Activated T-helper 2 cell treated with anti-CD3 and anti-CD28 coated beads, Interferon-gamma antibody, Interleukin-2, Interleukin-4, amounts not matched to agents 10 μg/mL and 5 μg/mL and 100 μg/mL, durations not matched to agents 14 hours and 24 hours and 36 hours (primary cell): ENCODE measurements around the gene ST7L. TPM values are rescaled to one million over a fixed set of nuclear protein-coding genes. Genes with fewer than 3 reads are reported as not detected.

Source experiments
- DNase-seq: peaks from one replicate; pipeline ENCODE4 v3.0.0; 2021; ENCODE audit warnings: low spot score
- H3K27ac Mint-ChIP-seq: one replicate; pipeline ENCODE4 v1.8.0; 2021; ENCODE audit warnings: mixed read lengths
- H3K27me3 Mint-ChIP-seq: one replicate; pipeline ENCODE4 v1.8.0; 2021; ENCODE audit warnings: low read depth, mixed read lengths
- H3K36me3 Mint-ChIP-seq: one replicate; pipeline ENCODE4 v1.8.0; 2021; ENCODE audit warnings: low read depth, mixed read lengths
- H3K4me1 Mint-ChIP-seq: one replicate; pipeline ENCODE4 v1.8.0; 2021; ENCODE audit warnings: low read depth, mixed read lengths
- H3K4me3 Mint-ChIP-seq: one replicate; pipeline ENCODE4 v1.8.0; 2021; ENCODE audit warnings: low read depth, mild to moderate bottlenecking, moderate library complexity, mixed read lengths
- H3K9me3 Mint-ChIP-seq: one replicate; pipeline ENCODE4 v1.8.0; 2021; ENCODE audit warnings: mixed read lengths
- intact Hi-C: fragments of 100-400 bp; cut with micrococcal nuclease; formaldehyde crosslinking; loops from one replicate; pipeline ENCODE4 v1.15.1; 2023
- total RNA-seq: library from RNA; stranded (reverse); gene quantifications from 2 replicates; pipeline ENCODE4 v1.2.3, GENCODE V29; 2022

Gene ST7L
- total RNA-seq, 1 donor from 2014 or later, result 15.4 TPM

- DNase-seq, result no peak
- no peaks in the 10 kb centered on the region for H3K9me3 Mint-ChIP-seq
- H3K4me3 Mint-ChIP-seq, result no peak overlapping the region
- H3K4me1 Mint-ChIP-seq, result no peaks in the 10 kb centered on the region
- no peaks in the 10 kb centered on the region for H3K27me3 Mint-ChIP-seq
- H3K36me3 Mint-ChIP-seq, result peaks cover 6% of the 10 kb centered on the region
- no peak overlapping the region for H3K27ac Mint-ChIP-seq
- intact Hi-C loops, result no loop called here
Observed at GRCh38 chr1:112536561-112536960, 82.4 kb downstream of the ST7L start.

GRCh38 chr1:112533029-112533428 is 85.9 kb downstream of the ST7L start:
- intact Hi-C loops, result no loop called here
- Mint-ChIP-seq H3K4me3 (no peak overlapping the region), H3K36me3 (no peaks in the 10 kb centered on the region), H3K4me1 (no peaks in the 10 kb centered on the region), H3K9me3 (no peaks in the 10 kb centered on the region), H3K27ac (no peak overlapping the region), H3K27me3 (no peaks in the 10 kb centered on the region)
- DNase-seq, result no peak

- no peak overlapping the region for H3K4me3 Mint-ChIP-seq
- H3K36me3 Mint-ChIP-seq, result no peaks in the 10 kb centered on the region
- H3K27ac Mint-ChIP-seq, result no peak overlapping the region
- no peaks in the 10 kb centered on the region for H3K27me3 Mint-ChIP-seq
- no peak for DNase-seq
- intact Hi-C loops, result no loop called here
- no peaks in the 10 kb centered on the region for H3K9me3 Mint-ChIP-seq
- no peaks in the 10 kb centered on the region for H3K4me1 Mint-ChIP-seq
Observed at GRCh38 chr1:112532064-112532463, 86.9 kb downstream of the ST7L start.

- Mint-ChIP-seq H3K4me1 (no peaks in the 10 kb centered on the region), H3K27me3 (no peaks in the 10 kb centered on the region), H3K9me3 (no peaks in the 10 kb centered on the region), H3K4me3 (no peak overlapping the region), H3K27ac (no peak overlapping the region), H3K36me3 (no peaks in the 10 kb centered on the region)
- DNase-seq, result no peak
- intact Hi-C loops, result no loop called here
Observed at GRCh38 chr1:112530832-112531231, 88.1 kb downstream of the ST7L start.

- intact Hi-C loops, result no loop called here
- Mint-ChIP-seq H3K27me3 (no peaks in the 10 kb centered on the region), H3K4me3 (no peak overlapping the region), H3K27ac (no peak overlapping the region), H3K9me3 (no peaks in the 10 kb centered on the region), H3K4me1 (no peaks in the 10 kb centered on the region), H3K36me3 (no peaks in the 10 kb centered on the region)
- DNase-seq, result no peak
Observed at GRCh38 chr1:112529301-112529700, 89.6 kb downstream of the ST7L start.

- no peak for DNase-seq
Observed at GRCh38 chr1:112528076-112528475, 90.9 kb downstream of the ST7L start.

GRCh38 chr1:112527266-112528010 is 91.5 kb downstream of the ST7L start:
- Mint-ChIP-seq H3K27me3 (no peaks in the 10 kb centered on the region), H3K9me3 (no peaks in the 10 kb centered on the region), H3K27ac (no peak overlapping the region), H3K36me3 (no peaks in the 10 kb centered on the region), H3K4me3 (no peak overlapping the region), H3K4me1 (no peaks in the 10 kb centered on the region)
- DNase-seq, result no peak
- intact Hi-C loops, result no loop called here

More at GRCh38 chr1:112528076-112528475, 90.9 kb downstream of the ST7L start:
- no peak overlapping the region for H3K4me3 Mint-ChIP-seq
- no peaks in the 10 kb centered on the region for H3K9me3 Mint-ChIP-seq
- H3K4me1 Mint-ChIP-seq, result no peaks in the 10 kb centered on the region
- intact Hi-C loops, result no loop called here
- H3K27me3 Mint-ChIP-seq, result no peaks in the 10 kb centered on the region
- no peaks in the 10 kb centered on the region for H3K36me3 Mint-ChIP-seq
- no peak overlapping the region for H3K27ac Mint-ChIP-seq

GRCh38 chr1:112524986-112525385 is 94.0 kb downstream of the ST7L start:
- no peak for DNase-seq
- intact Hi-C loops, result no loop called here
- Mint-ChIP-seq H3K36me3 (no peaks in the 10 kb centered on the region), H3K9me3 (no peaks in the 10 kb centered on the region), H3K27me3 (no peaks in the 10 kb centered on the region), H3K27ac (no peak overlapping the region), H3K4me1 (no peaks in the 10 kb centered on the region), H3K4me3 (no peak overlapping the region)

GRCh38 chr1:112524251-112524650 is 94.7 kb downstream of the ST7L start:
- Mint-ChIP-seq H3K27ac (no peak overlapping the region), H3K36me3 (no peaks in the 10 kb centered on the region), H3K9me3 (no peaks in the 10 kb centered on the region), H3K4me1 (no peaks in the 10 kb centered on the region), H3K27me3 (no peaks in the 10 kb centered on the region), H3K4me3 (no peak overlapping the region)
- no peak for DNase-seq
- intact Hi-C loops, result no loop called here

- Mint-ChIP-seq H3K4me3 (no peak overlapping the region), H3K36me3 (no peaks in the 10 kb centered on the region), H3K27ac (no peak overlapping the region), H3K27me3 (no peaks in the 10 kb centered on the region), H3K9me3 (no peaks in the 10 kb centered on the region), H3K4me1 (no peaks in the 10 kb centered on the region)
- intact Hi-C loops, result no loop called here
- DNase-seq, result no peak
Observed at GRCh38 chr1:112522621-112523020, 96.3 kb downstream of the ST7L start.

GRCh38 chr1:112520166-112520565 is 98.8 kb downstream of the ST7L start:
- H3K4me1 Mint-ChIP-seq, result no peaks in the 10 kb centered on the region

GRCh38 chr1:112518186-112518585 is 100.8 kb downstream of the ST7L start:
- no peaks in the 10 kb centered on the region for H3K36me3 Mint-ChIP-seq
- H3K27me3 Mint-ChIP-seq, result peaks cover 5% of the 10 kb centered on the region
- intact Hi-C loops, result no loop called here
- H3K27ac Mint-ChIP-seq, result no peak overlapping the region
- no peaks in the 10 kb centered on the region for H3K9me3 Mint-ChIP-seq
- H3K4me3 Mint-ChIP-seq, result no peak overlapping the region
- no peak for DNase-seq
- no peaks in the 10 kb centered on the region for H3K4me1 Mint-ChIP-seq

More at GRCh38 chr1:112520166-112520565, 98.8 kb downstream of the ST7L start:
- Mint-ChIP-seq H3K27me3 (no peaks in the 10 kb centered on the region), H3K36me3 (no peaks in the 10 kb centered on the region), H3K4me3 (no peak overlapping the region), H3K9me3 (no peaks in the 10 kb centered on the region), H3K27ac (no peak overlapping the region)
- intact Hi-C loops, result no loop called here
- no peak for DNase-seq

GRCh38 chr1:112517646-112518045 is 101.3 kb downstream of the ST7L start:
- Mint-ChIP-seq H3K27ac (no peak overlapping the region), H3K4me1 (no peaks in the 10 kb centered on the region), H3K4me3 (no peak overlapping the region), H3K27me3 (peaks cover 5% of the 10 kb centered on the region), H3K36me3 (no peaks in the 10 kb centered on the region), H3K9me3 (no peaks in the 10 kb centered on the region)
- no peak for DNase-seq
- intact Hi-C loops, result no loop called here

- no peaks in the 10 kb centered on the region for H3K4me1 Mint-ChIP-seq
- no peak overlapping the region for H3K27ac Mint-ChIP-seq
- H3K9me3 Mint-ChIP-seq, result no peaks in the 10 kb centered on the region
- no peak overlapping the region for H3K4me3 Mint-ChIP-seq
- peaks cover 5% of the 10 kb centered on the region for H3K27me3 Mint-ChIP-seq
- no peaks in the 10 kb centered on the region for H3K36me3 Mint-ChIP-seq
- no peak for DNase-seq
- intact Hi-C loops, result no loop called here
Observed at GRCh38 chr1:112517231-112517630, 101.7 kb downstream of the ST7L start.
